HG03039 (cell line): ENCODE measurements around the gene SLC27A5.
A peak's percentile ranks its signal among the peaks of the same experiment; 100 is the strongest.
"Not testable (repeated sequence)": the region's sequence is repeated elsewhere in the genome, so short reads cannot be mapped to it uniquely, and the experiment has no call there.

ENCODE experiments used
- ATAC-seq: cut with Tn5 transposase; IDR thresholded peaks from one replicate; pipeline ENCODE4 v1.9.1; 2021; ENCODE audit warnings: mild to moderate bottlenecking, moderate library complexity; ENCODE audit not compliant: unreplicated experiment

SLC27A5 gene

DNA sequence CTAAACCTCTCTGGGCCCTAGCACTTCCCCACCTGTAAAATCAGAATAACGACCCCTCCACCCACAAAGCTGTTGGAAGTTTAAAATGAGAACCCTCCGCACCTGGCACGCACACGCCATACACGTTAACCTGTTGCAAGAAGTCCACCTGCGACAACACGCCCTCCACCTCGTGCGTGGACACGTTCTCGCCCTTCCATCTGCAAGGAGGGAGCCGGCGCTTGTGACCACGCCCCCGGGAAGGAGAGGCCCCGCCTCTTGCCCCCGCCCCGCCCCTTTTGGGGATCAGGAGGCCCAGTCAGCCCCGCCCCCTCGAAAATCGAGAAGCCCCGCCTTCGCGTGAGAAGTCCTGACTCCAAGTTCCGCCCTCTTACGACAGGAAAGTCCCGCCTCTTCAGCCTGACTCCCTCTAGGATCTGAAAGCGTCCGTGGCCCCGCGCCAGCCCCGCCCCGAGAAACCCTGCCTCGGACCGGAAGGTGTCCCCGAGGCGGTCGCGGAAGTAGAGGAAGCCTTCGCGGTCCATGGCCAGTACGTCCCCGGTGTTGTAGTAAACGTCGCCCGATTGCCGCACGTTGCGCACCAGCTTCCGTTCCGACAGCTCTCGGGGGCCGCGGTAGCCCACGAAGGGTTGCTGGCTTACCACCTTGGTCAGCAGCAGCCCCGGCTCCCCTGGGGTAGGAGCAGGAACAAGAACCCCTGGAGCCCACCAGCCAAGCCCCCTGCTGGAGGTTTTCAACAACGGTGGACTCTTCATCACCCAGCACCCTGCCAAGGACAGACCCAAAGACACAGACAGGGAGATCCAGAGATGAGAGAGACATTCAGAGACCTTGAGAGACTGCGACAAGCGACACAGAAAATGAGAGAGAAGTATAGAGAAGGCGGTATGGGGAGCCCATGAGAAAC, 12.5 kb downstream of the SLC27A5 start:
- peak; percentile 91 for ATAC-seq

DNA sequence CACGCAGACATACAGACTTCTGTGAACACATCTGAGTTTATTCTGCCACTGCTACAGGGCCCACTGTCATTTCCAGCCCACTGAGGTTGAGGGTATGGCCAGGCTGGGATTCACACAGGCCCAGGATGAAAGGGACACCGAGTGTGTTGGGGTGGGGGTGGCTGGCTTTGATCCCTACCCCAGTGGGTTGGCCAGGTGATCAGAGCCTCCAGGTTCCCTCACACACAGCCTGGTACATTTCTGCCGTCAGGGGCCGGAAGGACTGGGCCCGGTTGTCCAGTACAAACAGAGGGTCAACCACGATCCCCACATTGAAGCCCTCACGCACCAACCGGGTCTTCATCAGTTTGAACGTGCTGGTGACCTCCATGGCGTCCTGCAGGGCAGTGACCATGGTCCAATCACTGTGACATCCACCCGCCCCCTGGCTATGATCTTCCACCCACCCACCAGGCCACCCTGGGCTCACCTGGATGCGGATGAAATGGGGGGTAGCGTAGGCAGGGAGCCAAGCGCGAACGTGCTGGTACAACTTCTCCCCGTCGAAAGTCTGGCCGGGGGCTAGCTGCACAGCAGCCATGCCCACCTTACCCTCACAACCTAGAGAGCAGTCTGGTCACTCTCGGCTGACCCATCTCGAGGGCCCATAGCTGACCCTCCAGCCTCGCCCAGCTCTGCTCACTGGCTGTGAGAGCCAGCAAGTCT, 13.3 kb downstream of the SLC27A5 start:
- ATAC-seq = peak; percentile 6

DNA sequence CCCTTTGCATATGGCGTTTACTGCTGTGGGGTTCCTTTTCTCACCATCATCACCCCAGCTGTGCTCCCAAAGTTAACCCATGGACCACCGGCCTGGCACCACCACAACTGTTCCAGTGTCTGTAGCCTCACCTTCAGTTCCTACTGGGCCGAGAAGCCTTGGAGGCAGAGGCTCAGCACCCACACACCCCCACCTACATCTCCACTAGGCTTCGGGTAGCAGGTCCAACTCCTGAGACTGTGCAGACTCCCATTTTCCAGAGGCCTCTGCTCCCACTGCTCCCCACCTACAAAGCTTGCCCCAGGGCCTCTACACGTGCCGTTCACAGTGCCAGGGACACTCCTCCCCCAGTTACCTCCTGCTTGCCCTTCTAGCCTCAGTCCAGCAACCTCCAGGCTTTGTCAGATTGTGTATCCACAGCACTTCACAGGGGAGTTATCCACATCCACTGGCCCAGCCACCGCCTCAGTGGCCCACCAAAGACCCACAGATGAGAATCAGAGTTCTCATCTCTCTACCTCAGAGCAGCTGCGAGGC, 14.1 kb downstream of the SLC27A5 start:
- no peak for ATAC-seq

DNA sequence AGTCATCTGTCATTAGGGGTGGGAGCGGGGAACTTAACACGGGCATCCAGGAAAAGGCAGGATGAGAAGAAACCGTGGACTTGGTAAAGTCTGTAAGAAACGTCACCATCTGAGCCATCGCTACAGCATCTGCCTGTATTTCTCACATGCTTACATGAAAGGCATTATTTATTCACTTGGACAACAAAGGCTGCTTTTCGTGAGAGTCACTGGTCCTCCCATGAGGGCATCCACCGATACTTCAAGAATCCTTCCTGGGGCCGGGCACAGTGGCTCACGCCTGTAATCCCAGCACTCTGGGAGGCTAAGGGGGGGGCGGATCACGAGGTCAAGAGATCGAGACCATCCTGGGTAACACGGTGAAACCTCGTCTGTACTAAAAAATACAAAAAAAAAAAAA, 19.5 kb downstream of the SLC27A5 start:
- no peak for ATAC-seq

DNA sequence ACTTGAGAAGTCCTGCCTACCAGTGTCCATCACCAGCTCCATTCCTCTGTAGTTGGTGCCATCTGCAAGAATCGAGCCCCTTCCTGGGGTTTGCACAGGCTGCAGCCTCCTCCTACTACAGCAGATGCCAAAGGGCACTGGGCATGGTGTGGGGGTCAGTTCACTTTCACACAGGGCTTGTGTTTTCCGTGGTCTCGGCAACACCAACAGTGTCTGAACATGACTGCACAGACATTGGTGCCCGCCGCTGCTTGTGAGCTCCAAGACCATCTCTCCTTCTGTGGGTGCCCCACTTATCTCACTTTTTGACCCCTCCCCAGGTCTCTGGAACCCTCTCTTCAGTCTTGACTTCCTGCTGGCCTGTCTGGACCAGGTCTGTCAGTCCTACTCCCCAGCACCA, 20.4 kb downstream of the SLC27A5 start:
- no peak for ATAC-seq

DNA sequence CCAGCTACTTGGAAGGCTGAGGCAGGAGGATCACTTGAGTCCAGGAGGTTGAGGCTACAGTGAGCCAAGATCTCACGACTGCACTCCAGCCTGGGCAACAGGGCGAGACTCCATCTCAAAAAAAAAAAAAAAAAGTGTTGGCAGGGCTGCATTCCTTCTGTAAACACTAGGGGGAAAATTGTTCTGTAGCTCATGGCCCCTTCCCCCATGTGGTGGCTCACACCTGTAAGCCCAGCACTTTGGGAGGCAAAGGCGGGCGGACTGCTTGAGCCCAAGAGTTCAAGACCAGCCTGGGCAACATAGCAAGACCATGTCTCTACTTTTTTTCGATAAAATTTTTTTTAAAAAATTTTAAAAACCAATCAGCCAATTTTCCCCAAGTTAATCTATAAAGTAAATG, 27.4 kb downstream of the SLC27A5 start:
- ATAC-seq = not testable (repeated sequence)

DNA sequence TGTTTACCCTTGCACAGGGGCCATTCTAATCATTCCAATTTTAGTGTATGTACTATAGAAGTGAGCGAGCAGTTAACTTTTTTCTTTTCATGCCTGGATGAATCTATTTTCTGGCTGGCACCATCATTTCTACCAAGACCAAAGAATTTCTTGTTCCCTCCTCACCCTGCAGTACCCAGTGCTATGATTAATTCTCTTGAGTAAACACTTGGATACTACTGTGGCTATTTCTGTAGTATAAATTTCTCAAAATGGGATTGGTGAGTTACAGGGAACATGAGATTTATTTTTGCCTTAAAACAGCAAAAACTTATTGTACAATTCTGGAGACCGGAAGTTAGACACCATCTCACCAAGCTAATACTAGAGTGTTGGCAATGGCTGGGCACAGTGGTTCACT, 28.0 kb downstream of the SLC27A5 start:
- no peak for ATAC-seq

DNA sequence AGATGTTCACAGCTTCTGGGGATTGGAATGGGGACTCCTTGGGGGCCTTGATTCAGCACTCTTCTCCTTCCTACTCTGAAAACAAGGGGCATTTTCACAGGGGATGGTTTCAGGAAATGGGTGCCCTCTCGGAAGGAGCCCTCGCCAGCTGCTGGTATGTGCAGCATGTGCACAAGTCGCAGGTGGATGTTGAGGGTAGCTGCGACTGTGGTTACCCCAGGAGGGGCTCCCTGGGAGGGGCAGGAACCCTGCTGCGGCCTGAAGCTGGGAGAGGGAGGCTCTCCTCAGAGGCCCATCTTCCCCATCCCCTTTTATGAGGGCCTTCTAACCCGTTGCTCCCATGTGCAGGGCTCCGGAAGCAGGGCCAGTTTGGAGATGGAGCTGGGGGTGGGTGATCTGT, 29.4 kb downstream of the SLC27A5 start:
- ATAC-seq = no peak

DNA sequence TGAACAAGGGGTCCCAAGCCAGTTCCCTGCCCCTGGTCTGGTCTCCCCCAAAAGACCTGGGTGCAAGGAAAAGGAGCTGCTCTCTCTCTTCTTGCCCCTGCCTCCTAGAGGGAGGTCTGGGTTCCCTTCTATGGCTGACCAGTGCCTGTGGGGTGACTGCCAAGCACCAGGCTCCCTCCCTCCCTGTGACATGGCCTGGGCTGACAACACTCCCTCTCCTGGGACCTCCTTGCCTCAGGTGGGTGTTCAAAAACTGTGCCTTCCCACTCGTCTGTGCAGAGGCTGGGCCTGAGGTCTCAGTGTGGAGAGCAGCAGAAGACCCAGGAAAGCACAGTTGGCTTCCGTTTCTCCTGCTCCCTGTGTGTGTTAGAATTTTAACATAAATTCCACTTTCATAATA, 31.0 kb downstream of the SLC27A5 start:
- ATAC-seq = no peak

DNA sequence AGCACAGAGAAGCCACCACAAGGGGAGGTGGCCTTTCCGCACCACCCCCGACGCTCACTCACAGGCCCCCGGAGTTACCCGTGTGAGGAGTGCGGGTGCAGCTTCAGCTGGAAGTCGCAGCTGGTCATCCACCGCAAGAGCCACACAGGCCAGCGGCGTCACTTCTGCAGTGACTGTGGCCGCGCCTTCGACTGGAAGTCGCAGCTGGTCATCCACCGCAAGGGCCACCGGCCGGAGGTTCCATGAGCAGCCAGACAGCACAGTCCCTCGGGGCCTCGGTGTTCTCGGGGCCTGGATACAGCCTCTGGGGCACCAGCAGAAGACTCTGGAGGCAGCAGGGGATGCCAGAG, 31.3 kb downstream of the SLC27A5 start:
- ATAC-seq = no peak

DNA sequence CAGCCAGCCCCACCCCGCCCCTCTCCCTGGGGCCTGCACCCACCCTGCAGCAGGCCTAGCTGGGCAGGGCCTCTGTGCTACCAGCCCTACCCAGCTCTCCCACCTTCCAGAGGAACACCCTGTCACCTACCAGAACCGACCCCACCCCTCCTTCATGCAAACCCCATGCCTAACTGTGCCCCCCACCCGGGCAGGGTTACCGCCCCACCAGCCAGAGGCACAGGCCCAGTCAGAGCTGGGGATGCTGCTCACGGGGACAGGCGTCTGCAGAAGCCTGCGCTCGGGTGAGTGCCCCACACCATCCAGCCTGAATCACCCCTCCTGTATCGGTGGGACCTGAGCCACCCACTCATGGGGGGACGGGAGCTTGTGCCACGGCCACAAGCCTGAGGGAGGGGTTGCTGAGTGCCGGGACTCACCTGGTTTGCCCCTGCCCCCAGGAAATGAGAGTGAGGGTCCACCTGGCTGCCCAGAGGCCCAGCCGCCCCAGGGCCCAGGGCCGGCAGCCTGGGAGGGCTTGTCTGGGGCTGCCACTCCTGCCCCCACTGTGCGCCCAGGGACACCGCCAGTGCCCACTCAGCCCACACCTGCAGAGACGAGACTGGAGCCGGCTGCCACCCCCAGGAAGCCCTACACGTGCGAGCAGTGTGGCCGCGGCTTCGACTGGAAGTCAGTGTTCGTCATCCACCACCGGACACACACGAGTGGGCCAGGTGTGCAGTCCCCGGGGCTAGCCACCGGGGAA, 31.9 kb downstream of the SLC27A5 start:
- ATAC-seq = no peak

DNA sequence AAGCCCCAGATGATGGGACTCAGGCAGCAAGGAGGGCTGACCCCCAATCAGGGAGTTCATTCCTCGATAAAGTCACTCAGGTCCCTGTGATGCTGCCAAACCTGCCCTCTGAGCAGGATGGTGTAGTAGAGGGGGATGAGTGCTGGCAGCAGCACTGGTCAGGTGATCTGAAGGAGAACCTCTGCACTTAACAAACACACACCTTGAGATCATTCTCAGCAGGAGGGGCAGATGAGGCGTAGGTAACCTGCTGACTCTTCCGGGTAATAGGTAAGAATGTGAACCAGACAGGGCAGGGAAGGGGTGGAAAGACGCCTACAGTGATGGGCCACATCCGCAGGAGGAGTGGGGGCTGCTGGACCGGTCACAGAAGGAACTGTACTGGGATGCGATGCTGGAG, 32.5 kb downstream of the SLC27A5 start:
- ATAC-seq = no peak

DNA sequence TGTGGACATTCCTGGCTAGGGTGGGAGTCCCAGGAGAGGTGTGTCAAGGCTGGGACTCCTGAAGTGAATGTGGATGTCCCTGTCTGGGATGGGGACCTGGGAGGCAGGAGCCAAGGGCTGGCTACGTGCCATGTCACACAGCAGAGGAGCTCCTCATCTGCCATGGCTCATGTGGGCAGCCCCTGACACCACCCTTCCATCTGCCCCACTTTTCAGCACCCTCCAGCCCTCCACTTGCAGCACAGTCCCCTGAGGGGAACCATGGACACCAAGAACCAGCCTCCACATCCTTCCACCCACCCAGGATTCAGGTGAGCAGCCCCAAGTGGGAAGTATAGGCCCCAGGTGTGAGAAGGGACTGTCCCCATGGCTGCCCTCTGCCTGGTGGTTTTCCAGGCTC, 33.9 kb downstream of the SLC27A5 start:
- ATAC-seq = no peak

DNA sequence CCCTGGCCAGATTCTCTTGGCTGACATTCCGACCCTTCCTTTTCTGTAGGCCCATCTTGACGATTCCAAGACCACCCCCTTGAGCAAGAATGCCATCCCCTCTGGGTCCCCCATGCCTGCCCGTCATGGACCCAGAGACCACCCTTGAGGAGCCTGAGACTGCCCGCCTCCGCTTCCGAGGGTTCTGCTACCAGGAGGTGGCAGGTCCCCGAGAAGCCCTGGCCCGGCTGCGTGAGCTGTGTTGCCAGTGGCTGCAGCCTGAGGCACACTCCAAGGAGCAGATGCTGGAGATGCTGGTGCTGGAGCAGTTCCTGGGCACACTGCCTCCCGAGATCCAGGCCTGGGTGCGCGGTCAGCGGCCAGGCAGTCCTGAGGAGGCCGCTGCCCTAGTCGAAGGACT, 34.7 kb downstream of the SLC27A5 start:
- no peak for ATAC-seq

DNA sequence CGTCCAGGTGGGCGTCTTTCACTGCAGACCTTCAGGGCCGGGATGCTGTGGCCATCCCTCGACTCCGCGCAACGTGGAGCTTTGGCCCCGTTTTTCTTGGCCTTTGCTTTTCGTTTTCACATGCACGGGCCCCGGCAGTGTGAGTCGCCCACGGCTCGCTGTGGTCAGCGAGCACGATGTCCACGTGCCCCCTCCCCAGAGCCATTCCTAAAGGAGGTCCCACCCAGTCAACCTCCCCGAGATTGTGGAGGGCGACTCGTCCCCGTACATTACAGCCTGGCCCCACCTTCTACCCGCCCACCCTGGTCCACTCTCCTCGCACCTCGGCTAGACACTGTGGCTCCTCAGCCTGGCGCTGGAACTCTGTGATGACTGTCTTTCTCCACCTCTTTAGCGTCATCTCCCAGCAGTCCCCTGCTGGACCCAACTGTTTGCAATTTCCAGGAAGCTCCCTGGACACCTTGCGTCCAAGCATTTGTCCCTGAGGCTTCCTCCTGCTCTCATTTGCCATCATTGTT, 35.2 kb downstream of the SLC27A5 start:
- peak; percentile 2 for ATAC-seq

DNA sequence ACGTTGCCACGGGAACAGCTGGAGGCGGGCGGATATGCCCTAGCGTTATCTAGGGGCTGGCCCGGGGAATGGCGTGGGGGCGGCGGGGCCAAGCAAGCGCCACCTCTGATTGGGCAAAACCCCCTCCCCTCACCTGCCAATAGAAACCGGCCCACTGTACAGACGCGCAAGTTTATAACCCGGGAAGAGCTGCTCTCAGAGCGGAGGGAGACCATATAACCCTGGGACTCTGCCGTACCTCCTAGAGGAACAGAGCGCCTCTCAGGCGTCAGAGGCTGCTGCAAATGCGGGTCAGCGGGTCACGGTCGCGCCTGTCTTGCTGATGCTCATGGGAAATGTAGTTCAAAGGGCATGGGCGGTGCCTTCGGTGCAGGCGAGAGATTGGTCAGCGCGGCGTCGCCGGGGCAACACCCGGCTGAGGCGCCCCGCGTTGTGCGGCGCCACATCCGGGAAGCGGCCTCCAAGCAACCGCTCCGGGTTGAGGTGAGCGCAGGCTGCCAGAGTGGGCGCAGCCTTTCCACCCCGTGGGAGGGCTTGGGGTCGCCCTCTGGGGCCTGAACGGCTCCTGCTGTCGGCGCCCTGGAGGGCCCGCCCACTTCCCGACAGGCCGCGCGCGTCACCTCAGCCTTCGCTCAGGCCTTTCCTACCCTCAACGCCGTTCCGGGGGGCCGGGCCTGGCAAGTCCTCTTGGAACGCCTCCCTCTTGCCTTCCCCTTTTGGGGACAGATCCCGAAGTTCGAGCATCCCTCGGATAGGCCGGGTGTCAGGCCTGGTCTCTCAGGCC, 35.9 kb downstream of the SLC27A5 start, which contains the start of gene ZNF446:
ZNF446 (plus strand) TSS at position 639 of the 784 bp plus-strand sequence. CDS start 867 bp downstream, outside the sequence.
- ATAC-seq = peak; percentile 65

DNA sequence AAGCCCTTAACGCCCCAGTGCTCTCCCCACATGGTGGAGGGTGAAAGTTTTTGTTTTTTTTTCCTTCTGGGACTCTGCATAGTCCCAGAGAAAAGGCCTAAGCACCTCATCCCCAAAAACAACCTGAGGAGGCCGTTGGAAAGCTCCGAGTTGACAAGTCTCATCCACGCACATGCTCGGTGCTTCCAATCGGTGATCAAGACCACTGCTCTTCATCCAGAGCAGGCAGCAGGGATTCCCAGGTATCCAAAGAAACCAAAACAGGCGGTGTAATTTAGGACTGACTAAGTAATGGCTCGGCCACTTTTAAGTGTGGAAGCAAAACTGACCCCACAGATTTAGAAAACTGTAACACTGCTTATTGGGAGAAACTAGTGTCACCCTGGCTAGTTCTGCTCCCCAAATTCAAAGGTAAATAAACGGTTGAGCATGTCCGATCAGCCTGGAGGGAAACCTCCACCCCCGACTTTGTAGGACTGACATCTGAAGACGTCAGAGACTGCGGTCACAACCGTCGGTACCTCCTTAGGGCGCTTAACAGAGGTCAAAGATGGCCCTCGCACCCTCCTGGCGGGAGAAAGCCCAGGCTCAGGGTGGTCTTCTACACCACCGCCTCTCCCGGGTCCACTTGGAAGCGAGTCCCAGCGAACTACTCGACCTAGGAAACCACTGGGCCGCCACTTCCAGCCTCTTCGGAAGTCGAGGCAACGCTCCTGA, 36.6 kb downstream of the SLC27A5 start:
- ATAC-seq = no peak

DNA sequence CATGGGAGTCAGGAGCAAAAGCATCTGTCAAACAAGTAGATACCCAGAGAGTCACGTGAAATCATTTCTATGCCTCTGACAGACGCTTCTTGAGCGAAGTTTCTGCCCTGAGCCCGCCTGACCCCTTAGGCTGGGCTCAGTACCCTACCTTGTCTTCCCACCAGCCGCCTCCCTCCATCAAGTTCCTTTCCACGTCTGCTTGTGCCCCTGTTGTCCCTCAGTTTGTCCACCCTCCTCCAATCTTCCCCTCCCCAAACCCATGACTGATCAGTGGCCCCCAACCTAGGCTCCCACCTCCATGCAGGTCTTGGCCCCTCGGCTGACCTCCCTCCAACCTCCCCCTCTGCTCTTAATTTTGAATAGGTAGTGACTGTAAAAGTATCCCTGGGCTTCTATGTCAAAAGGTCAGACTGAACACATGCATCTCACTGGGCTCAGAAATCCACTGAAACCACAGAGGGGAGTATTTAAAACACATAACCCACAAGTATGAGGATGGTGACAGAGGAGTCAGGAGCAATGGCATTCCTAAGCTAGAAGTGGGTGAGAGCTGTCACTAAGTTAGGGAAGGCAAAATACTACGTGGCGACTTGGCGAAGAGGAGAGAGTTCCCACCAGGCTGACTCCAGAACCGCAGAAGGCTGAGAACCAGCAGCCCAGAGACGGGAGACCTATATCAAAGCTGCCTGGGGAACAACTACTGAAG, 37.3 kb downstream of the SLC27A5 start:
- no peak for ATAC-seq

DNA sequence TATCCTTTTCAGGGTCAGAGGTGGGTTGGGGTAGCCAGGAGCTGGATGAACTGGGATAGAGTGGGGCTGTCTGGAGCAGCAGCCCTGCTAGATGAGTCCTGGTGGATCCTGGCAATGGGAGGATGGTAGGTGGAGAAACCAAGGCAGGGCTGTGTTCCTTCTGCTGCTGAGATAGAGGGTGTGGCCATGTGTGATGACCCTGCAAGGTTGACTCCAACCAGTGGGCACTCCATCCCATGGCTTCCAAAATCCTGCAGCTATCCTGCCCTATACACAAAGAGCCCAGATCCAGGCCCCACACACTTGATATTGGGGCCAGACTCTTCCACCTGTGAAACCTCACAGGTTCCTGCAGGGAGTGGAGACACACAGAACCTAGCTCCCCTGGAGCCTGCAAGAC, 38.0 kb downstream of the SLC27A5 start:
- no peak for ATAC-seq
